ENCODE results near the gene RGL1. TPM values are rescaled to one million over a fixed set of nuclear protein-coding genes. Genes with fewer than 3 reads are reported as not detected.
A peak's percentile ranks its signal among the peaks of the same experiment; 100 is the strongest.

RGL1 gene
- total and polyA plus RNA-seq, 7 donors: 0.93 to 6.8 (median 3.9) TPM

- Histone ChIP-seq H3K4me1 (peaks cover 12% of the 10 kb centered on the region), H3K9me3 (no peaks in the 10 kb centered on the region), H3K36me3 (ENCODE audit: insufficient read depth in 1 of 2, low read depth in 1 of 2) (no peaks in the 10 kb centered on the region), H3K27ac (no peak overlapping the region), H3K27me3 (ENCODE audit: insufficient read depth in 3 of 3, low read length in 2 of 3) (no peaks in the 10 kb centered on the region), H3K4me3 (no peak overlapping the region)
- DNase-seq (no peak), ATAC-seq (no peak)
- intact Hi-C loops (cut with DNase I): no loop called here
- TF ChIP-seq, protein P1, sequence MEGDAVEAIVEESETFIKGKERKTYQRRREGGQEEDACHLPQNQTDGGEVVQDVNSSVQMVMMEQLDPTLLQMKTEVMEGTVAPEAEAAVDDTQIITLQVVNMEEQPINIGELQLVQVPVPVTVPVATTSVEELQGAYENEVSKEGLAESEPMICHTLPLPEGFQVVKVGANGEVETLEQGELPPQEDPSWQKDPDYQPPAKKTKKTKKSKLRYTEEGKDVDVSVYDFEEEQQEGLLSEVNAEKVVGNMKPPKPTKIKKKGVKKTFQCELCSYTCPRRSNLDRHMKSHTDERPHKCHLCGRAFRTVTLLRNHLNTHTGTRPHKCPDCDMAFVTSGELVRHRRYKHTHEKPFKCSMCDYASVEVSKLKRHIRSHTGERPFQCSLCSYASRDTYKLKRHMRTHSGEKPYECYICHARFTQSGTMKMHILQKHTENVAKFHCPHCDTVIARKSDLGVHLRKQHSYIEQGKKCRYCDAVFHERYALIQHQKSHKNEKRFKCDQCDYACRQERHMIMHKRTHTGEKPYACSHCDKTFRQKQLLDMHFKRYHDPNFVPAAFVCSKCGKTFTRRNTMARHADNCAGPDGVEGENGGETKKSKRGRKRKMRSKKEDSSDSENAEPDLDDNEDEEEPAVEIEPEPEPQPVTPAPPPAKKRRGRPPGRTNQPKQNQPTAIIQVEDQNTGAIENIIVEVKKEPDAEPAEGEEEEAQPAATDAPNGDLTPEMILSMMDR (IDR thresholded peaks at IDR 0.05): no peak
- 83 to 86% (median 85%) methylated on average over 3 of the region's 3 CpGs for WGBS, 3 donors
Observed at GRCh38 chr1:183816110-183816509, 11.2 kb downstream of the RGL1 start.

- H3K4me3 ChIP-seq: no peak overlapping the region
- H3K27me3 ChIP-seq (ENCODE audit: insufficient read depth in 3 of 3, low read length in 2 of 3): no peaks in the 10 kb centered on the region
- H3K4me1 ChIP-seq: peaks cover 12% of the 10 kb centered on the region
- TF ChIP-seq, protein P1 (IDR thresholded peaks at IDR 0.05): no peak
- intact Hi-C loops (cut with DNase I): no loop called here
- H3K27ac ChIP-seq: peak overlapping the region; percentile 24
- 30 to 36% (median 31%) methylated on average over 5 of the region's 5 CpGs for WGBS, 3 donors
- H3K9me3 ChIP-seq: no peaks in the 10 kb centered on the region
- ATAC-seq (no peak), DNase-seq (no peak)
- H3K36me3 ChIP-seq (ENCODE audit: insufficient read depth in 1 of 2, low read depth in 1 of 2): no peaks in the 10 kb centered on the region
Observed at GRCh38 chr1:183817576-183818288, 12.8 kb downstream of the RGL1 start.

DNA sequence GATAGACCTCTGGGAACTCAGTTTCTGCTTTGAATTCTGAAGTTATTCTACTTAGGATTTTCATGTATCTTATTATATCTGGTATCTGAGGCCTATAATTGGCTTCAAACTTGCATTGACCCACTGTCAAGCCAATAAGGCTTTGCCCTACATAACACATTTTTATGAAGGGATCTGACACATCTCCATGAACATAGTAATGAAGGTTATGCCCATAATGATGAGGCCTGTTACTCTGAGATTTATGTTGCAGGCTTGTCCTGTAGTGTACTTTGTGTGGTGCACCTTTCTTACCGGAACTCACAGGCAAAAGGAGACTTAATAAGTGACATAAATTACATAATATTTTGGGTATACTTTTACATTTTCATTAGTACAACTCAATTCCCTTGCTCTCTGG is 14.1 kb downstream of the RGL1 start:
- H3K27ac ChIP-seq: no peak overlapping the region
- H3K9me3 ChIP-seq: no peaks in the 10 kb centered on the region
- DNase-seq: no peak
- no peaks in the 10 kb centered on the region for H3K27me3 ChIP-seq (ENCODE audit: insufficient read depth in 3 of 3, low read length in 2 of 3)
- WGBS, 3 donors: 92 to 95% (median 94%) methylated on average over 1 of the region's 1 CpG
- ATAC-seq: no peak
- TF ChIP-seq, protein P1 (IDR thresholded peaks at IDR 0.05): no peak
- H3K4me1 ChIP-seq: peaks cover 12% of the 10 kb centered on the region
- intact Hi-C loops (cut with DNase I): no loop called here
- no peaks in the 10 kb centered on the region for H3K36me3 ChIP-seq (ENCODE audit: insufficient read depth in 1 of 2, low read depth in 1 of 2)
- no peak overlapping the region for H3K4me3 ChIP-seq

- intact Hi-C loops (cut with DNase I): no loop called here
- WGBS, 3 donors: 65 to 75% (median 70%) methylated on average over 1 of the region's 1 CpG
Observed at GRCh38 chr1:183821309-183821888, 16.5 kb downstream of the RGL1 start.

More at GRCh38 chr1:183821309-183821888, 16.5 kb downstream of the RGL1 start:
- Histone ChIP-seq H3K9me3 (no peaks in the 10 kb centered on the region), H3K27me3 (ENCODE audit: insufficient read depth in 3 of 3, low read length in 2 of 3) (no peaks in the 10 kb centered on the region), H3K36me3 (ENCODE audit: insufficient read depth in 1 of 2, low read depth in 1 of 2) (no peaks in the 10 kb centered on the region), H3K4me1 (peaks cover 9% of the 10 kb centered on the region), H3K4me3 (no peak overlapping the region), H3K27ac (peak overlapping the region; percentile 21)
- ATAC-seq (no peak), DNase-seq (no peak)
- TF ChIP-seq, protein P1 (IDR thresholded peaks at IDR 0.05): no peak
